Activated T-cell treated with anti-CD3 and anti-CD28 coated beads for 4 hours (primary cell): ENCODE measurements around the gene CNPY1.
"Not testable (repeated sequence)": the region's sequence is repeated elsewhere in the genome, so short reads cannot be mapped to it uniquely, and the experiment has no call there.

ENCODE experiments used
- DNase-seq: peaks from one replicate; pipeline ENCODE4 v3.0.0-alpha.2; 2020

Gene CNPY1

DNA sequence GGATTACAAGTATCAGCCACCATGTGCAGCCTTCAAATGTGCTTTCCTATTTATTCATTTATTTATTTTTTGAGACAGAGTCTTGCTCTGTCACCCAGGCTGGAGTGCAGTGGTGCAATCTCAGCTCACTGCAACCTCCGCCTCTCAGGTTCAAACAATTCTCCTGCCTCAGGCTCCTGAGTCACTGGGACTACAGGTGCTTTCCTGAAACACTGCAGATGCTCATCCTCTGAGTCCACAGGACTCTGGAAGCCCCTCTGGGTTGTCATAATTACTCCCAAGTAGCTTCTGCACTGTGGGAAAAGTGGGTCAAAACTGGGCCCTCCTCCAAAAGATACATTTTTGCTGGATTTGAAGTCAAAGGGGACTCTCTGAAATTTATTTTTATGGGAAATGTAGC, at the start of gene CNPY1:
Gene CNPY1, minus strand, starts transcription at position 111 of the 400 bp plus-strand sequence. CDS start 630 bp downstream, outside the sequence.
- DNase-seq: not testable (repeated sequence)

DNA sequence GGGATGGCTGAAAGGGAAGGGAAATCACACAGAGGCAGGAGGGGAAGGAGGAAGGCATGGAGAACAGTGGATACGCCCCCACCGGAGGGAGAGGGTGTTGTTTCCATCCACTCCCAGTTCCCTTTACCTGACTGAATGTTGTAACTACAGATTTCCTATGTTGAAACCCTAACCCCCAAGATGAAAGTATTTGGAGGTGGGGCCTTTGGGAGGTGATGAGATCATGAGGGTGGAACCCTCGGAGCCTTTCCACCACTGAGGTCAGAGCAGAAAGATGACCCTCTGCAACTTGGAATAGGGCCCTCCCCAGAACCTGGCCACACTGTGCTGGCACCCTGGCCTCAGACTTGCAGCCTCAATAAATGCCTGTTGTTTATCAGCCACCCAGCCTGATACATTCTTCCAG, 48.6 kb upstream of the CNPY1 start:
- no peak for DNase-seq

DNA sequence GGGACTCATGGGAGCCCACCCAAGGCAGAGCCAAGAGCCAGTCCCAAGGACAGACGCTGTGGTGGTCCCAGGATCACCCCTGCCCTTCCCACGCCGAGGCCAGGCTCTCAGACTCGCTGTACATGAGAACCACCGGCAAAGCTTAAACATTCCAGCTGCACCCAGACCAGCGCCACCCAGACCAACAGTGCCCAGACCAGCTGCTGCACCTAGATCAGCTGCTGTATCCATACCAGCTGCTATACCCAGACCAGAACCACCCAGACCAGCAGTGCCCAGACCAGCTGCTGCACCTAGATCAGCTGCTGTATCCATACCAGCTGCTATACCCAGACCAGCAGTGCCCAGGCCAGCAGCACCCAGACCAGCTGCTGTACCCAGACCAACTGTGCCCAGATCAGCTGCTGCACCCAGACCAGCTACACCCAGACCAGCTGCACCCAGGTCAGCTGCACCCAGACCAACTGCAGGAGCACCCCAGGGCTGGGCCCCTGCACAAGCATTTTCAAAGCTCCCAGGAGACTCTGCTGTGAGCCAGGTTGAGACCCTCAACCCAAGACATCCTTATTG, 47.9 kb upstream of the CNPY1 start:
- DNase-seq: no peak

DNA sequence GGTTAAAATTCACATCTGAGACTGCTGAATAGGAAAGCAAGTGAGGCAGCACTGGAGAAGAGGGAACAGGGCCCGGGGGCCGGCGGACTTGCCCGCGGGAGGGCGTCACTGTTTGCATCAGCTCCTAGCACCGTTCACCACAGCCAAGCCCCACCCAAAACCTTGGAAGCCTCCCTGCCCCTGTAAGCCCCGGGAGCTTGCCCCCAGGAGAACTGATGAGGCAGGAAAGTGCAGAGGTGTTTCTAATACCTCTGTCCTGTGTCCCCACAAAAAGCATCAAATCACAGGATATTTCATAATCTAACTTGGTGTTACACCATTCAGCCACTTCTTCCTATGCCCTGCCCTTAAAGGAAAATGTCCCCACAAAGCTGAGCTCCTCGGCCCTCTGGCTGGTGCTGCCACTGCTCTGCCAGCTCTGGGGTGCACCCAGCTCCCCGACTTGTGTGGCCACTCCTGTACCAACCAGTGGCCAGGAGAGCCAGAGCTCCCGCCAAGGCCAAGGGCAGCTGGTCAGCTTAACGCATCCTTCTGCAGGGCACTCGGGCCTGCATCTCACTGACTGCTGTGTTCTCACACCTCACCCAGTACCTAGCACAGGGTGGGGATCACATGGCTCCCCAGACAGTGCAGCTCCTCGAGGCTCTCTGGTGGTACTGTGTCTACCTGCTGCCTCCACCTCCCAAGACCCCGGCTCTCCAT, 47.3 kb upstream of the CNPY1 start:
- DNase-seq: no peak

DNA sequence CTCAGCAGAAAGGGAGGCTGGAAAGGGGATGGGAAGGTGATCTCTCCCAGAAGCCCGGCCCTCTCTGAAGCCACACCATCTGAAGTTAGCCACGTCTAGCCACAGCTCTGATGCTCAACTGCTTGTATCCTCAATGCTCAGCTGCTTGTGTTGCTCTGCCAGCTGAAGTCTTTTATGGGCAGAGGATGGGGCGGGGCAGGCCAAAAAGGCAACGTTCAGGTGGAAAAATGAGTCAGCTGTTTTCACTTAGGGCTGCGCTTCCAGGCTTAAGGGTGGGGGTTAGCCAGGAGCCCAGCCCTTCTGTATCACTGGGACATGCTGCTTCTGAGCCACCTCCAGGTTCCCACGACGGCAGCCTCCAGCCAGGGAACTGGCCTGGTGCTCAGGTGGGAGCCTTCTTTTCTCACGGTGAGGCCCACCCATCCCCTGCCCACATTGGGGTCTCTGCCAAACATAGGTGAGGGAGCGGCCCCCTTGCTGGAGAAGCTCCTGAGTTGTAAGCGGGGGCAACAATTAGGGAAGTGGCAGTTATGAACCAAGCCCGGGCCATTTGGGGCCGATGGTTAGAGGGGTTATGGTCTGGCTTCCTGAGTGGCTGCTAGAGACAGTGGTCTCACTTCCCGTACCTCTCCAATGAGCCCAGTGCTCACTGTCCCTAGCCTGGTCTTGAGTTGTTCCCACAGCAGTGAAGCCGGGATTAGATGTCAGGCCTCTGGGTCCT, 44.9 kb upstream of the CNPY1 start:
- no peak for DNase-seq

DNA sequence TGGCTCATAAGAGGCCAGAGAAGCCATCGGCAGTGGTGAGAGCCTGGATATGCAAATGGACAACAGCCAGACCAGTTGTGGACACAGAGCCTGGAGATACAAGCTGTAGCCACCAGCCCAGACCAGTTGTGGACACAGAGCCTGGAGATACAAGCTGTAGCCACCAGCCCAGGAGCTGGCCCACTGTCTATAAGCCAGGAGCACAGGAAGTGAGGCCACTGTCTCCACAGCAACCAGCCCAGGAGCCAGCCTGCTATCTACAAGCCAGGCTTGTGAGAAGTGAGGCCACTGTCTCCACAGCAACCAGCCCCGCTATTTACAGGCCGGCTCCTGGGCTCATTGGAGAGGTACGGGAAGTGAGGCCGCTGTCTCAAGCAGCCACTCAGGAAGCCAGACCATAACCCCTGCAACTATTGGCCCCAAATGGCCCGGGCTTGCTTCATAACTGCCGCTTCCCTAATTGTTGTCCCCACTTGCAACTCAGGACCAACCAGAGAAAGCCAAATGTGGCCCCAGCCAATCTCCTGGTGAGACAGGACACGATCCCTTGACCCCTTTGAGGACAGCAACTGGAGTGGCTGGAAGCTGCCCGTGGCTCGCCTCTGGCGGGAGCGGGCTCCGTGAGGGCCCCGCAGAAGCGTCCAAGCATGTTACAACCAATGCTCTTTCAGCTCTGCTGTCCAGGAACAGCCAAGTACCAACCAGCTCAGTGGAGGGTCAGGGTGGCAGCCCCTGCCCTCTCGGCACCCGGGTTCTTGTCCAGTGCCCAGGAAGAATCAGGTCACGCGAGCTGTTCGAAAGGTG, 44.1 kb upstream of the CNPY1 start:
- no peak for DNase-seq

DNA sequence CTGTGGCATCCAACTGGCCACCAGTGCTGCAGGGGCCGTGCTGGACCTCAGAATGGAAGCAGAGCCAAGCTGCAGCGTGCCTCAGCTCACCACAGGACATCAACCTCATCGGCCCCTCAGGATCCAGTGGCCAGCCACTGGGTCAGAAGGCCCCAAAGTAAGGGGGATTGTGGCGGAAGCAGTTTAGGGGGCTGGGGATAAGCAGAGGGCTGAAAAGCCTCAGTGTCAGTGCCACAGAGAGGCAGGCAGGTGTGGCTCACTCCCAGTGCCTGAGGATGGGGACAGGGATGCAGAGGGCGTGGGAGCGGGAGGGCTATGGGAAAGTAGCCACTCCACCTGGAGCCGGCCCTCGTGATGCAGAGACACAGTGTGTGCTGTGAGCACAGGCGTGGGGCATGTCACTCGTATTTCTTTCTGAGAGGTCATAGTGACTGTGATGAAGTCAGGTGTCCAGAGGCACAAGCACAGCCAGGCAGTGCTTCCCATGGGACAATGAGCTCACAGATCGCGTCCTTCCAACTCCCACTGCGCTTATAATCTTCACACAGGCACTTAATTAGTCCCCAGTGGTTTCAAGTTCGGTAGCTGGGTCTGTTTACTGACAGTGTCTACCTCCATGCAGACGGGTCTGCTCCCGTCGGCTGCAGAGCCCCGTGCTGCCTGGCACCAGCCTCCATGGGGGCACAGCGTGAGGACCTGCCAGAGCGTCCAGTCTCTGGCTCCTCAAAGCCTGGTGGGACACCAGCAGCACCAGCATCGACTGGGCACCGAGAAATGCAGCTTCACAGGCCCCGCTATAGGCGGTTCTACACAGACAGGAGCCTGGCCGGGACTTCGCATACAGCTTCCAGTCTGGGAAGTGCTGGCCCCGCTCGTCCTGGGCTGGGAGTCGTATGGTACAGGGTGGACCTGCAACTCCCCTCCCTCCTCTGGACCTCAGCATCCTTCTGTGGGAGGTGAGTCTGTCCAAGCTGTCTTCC, 42.9 kb upstream of the CNPY1 start:
- no peak for DNase-seq

DNA sequence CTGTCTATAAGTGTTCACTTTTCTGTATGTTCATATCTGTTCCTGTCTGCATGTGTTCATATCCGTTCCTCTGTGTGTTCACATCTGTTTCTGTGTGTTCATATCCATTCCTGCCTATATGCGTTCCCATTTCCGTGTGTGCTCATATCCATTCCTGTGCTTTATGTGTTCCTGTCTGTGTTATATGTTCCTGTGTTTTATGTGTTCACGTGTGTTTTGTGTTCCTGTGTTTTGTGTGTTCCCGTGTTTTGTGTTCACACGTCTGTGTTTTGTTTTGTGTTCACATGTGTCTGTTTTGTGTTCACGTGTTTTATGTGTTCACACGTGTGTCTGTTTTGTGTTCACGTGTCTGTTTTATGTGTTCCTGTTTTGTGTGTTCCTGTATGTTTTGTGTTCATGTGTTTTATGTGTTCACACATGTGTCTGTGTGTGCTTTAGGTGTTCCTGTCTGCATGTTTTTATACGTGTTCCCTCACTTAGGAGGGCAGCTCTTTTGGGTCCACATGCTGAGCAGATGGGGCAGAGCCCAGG, 42.2 kb upstream of the CNPY1 start:
- no peak for DNase-seq

DNA sequence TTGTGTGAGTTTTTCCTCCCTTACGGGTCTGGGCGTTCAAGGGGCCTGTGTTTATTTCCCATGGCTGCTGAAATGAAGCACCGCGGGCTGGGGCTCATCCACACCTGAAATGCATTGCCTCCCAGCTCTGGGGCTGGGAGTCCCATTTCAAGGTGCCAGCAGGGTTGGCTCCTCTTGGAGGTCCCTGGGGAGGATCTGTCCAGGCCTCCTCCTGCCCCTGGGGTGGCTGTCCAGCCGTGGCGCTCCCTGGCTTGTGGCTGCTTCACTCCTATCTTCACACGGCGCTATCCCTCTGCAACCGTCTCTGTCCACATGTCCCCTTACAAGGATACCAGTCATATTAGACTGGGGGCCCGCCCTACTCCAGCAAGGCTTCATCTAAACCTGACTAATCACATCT, 41.1 kb upstream of the CNPY1 start:
- no peak for DNase-seq

DNA sequence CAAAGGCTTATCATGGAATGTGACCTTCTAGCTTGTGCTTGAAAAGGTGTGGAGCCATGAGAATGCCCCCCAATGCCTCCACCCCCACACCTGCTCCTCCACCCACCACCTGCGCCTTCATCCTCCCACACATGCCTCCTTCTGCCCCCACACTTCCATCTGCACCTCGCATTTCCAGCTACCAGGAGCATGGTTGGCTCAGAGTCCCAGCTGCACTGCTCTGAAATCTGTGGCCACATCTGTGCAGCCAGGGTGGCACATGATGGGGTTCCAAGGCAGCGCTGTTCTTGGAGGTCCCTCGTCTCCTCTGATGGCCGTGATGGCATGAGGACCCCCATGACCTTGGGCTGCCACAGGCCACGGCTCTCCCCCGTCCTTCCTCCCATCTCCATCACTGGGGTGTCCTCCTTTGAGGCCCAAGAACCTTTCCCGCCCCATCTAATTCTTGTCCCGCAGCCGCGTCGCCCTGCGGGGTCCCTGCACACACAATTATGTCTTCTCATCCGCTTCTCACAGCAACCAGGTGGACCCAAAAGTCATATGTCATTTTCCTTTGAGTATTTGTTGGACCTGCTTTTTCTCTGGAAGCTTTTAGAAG, 40.6 kb upstream of the CNPY1 start:
- no peak for DNase-seq

DNA sequence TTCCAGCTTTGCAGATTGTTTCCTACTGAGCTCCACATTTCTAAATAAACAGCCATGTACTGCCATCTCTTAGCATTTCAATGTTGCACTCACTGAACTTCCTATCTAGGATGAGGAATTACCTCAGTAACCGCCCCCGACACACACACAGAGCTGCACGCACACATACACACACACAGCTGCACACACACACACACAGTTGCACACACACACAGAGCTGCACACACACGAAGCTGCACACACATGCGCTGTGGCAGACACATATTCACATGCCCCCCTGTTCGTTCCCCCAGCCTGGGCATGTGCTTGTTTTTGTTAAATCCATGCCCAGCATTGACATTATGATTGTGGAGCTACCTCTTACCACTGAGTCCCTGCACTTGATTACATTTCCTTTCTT, 39.6 kb upstream of the CNPY1 start:
- DNase-seq: no peak

DNA sequence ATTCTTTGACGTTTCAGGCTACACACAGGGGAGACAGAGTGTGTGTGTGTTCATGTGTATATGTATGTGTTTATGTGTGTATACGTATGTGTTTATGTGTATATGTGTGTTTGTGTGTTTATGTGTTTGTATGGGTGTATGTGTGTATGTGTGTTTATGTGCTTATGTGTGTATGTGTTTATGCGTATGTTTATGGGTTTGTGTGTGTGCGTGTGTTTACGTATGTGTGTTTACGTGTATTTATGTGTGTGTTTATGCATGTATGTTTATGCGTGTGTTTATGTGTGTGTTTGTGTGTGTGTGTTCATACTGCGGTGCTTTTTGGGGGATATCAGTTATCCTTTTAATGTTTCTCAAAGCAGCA, 39.2 kb upstream of the CNPY1 start:
- no peak for DNase-seq

DNA sequence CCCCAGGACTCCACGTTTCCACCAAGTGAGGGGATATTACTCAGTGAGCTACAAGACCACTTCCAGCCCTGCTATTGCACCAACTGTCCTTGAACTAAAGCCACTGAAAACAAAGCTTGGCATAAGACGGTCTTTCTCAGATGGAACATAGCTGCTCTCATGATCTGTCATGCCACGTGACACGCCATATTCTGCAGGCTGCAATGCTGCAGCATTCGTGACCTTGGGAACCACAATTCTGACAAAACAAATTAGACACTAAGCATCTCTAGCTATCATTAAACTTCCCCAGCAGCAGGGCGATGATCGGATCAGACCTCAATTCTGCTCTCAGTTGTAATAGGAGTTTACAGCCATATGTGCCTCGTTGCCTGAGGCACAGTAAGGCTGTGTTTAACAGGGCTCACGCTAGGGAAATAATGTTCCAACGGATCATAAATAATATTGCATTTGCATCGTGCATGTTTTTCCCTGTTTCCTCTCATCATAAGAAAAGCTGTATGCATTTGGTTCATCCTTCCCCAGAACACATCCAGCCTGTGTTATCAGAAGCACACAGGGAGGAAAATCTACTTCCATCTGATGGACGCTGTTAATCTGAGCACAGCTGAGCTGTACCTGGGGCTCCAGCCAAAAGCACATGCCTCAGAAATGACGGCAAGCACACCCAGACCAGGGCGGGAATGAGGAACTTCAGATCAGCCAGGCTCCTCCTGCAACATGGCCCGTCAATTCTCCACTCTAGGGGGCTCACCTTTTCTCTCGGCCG, 38.6 kb upstream of the CNPY1 start:
- no peak for DNase-seq

DNA sequence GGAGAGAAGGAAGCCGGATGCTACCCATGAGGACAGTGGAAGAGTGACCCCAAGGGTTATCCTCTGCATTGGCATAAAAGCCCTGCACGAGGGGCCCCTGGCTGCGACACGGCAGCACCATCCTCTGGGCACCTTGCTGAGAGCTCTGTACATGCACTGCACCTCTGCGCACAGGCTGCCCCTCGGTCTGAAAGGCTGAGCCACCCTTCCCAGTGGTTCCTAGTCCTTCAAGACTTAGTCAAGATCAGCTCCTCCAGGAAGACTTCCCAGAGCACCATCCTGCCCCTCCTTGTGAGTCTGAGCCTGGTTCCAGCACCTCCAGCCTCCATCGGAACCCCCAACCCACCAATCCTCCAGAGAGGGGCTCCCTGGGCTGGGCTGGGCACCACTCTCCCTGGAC, 37.9 kb upstream of the CNPY1 start:
- DNase-seq: no peak

DNA sequence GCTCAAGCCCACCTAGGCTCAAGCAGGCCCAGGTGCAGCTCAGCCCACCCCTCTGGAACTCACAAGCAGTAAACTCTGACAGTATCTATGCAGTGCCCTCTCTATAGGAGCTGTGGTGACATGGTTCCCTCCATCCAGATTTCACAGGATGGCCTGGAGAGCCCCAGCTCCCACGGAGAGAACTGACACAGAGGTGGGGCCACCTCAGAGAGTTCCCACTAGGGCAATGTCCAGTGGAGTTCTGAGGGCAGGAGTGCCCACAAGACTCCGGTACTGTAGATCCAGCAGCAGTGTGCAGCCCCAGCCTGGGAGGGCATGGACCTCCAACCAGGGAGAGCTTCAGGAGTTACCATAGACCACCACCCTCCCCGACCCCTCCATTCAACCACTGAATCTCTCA, 37.3 kb upstream of the CNPY1 start:
- no peak for DNase-seq

DNA sequence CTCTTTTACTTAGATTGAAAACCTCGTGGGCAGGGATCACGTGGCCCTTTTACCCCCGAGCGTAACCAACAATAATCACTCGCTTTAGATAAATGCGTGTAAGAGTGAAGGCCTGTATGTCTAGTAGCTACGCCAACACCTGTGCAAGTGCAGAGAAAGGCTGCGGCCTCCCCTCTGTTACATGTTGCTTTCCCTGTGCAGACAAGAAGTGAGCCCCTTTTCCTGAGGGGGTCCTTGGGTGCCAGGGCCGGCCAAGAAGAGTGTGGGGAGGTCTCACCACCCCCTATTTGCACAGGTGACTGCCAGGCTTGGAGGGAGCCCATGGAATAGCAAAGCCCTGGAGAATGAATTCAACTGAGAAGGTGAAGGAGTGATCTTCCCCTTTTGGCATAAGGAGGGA, 35.6 kb upstream of the CNPY1 start:
- no peak for DNase-seq

DNA sequence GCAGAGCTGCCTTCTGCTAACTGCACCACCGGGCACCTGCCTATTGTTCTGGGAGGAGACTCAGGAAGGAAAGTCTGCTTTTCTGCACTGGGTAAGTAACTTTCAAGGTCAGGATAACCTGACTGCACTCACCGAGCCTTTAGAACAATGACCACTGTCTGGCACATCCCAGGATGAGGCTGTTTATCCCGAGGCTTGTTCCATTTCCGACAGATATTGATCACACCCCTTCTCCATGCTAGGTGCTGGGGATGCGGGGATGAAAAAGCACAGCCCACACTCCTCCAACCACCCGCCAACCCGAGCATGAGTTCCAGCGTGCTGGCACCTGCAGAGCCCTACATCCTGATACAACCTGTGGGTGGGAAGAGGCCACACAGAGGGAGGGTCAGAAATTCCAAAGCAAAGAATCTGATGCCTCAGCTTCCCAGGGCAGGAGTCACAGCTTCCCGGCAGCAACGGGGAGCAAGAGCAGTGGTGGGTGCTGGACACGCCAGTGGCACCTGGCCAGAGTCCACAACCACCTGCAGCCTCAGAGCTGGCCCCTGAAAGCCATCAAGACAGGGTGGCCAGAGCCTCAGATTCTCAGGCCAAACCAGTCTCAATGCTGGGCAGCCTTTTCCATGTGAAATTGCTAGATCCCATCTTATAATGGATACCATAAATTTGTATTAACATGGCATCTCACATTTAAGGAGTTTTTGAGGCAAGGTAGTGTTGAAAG, 34.9 kb upstream of the CNPY1 start:
- no peak for DNase-seq

DNA sequence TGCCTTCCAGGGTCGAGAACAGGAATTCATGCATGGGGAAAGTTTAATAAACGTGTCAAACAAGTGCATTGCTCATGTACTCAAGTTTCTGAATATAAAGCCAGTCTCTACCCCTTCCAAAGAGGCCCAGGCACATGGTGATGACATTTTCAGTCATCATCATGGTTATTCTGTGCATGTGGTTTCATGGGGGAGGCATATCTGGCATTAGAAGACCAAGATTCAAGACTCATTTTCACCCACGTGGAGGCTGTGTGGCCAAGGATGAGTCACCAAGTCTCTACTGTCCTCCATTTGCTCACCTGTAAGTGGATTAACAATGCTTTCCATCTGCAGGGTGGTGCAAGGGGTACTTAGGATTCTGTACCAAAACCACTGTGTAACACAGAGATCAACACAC, 34.0 kb upstream of the CNPY1 start:
- no peak for DNase-seq

DNA sequence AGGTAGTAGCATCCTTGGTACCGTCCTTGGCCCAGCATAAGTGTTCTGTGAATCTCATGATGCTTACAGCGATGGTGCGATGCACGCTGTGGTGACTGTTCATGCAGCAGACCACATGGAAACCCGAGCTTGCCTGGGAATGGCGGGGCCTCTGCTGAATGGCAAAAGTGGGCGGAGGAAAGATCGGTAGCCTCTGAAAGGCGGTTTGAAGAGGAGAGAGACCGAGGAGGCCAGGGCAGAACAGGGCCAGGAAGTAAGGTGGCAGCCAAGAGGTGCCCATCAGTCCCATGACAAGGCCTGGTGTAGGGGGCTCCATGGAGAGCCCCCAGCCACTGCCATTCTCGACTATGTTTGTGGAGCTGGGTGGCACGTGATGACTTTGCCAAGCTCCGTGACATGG, 33.2 kb upstream of the CNPY1 start:
- no peak for DNase-seq

DNA sequence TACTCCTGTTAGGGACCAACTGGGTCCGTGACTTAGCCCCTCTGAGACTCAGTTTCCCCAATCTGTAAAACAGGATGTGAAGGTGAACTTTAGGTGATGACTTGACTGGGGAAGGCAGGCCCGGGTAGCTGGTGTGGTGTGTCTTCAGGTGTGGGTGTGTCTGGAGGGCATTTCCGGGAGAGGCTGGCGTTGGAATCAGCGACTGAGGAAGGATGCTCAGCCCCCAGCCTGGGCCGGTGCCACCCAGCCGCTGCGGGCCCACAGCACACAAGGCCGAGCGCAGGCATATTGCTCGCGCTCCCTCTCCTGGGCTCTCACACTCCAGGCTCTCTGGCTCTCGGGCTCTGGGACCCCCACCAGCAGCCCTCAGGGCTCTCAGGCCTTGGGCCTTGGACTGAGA, 31.7 kb upstream of the CNPY1 start:
- DNase-seq: no peak
